GM18511 (cell line): ENCODE results near the gene CFAP92.

ENCODE experiments used
- ATAC-seq: cut with Tn5 transposase; IDR thresholded peaks from one replicate; pipeline ENCODE4 v1.9.1; 2021; ENCODE audit warnings: mild to moderate bottlenecking, moderate library complexity; ENCODE audit not compliant: unreplicated experiment

Gene CFAP92

DNA sequence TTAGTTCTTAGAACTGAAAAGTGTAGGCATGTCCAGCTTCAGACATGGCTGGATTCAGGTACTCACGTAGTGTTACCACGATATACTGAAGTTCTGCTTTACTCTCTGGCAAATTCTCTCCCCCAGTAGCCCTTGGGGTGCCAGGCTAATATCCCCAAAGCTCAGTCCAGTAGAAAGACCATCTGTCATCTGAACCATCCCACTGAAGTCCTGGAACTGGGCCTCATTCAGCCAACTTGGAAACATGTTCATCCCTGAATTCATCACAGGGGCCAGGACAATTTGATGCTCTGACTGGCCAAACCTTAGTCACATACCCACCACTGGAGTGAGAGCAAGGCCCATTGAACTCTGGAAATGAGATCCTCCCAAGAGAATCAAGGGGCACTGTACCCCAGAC, 15.4 kb upstream of the CFAP92 start:
- no peak for ATAC-seq

DNA sequence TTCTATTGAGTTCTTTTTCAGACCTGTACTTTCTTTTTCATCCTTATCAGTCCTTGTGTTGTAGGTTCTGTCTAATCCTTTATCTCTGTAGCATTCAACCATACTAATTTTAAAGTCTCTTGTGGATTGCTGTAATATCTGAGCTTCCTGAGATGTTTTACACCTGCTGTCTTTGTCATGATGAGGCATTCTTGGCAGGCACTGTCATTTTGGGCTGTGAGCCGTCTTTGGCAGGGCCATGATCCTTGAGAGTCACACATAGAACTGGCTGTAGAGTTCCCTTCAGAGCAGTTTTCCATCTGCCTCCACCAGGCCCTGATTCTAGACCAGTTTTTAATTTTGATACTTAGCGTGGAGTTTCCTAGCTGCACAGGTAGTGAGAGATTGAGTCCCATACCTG, 13.9 kb upstream of the CFAP92 start:
- ATAC-seq, result no peak

DNA sequence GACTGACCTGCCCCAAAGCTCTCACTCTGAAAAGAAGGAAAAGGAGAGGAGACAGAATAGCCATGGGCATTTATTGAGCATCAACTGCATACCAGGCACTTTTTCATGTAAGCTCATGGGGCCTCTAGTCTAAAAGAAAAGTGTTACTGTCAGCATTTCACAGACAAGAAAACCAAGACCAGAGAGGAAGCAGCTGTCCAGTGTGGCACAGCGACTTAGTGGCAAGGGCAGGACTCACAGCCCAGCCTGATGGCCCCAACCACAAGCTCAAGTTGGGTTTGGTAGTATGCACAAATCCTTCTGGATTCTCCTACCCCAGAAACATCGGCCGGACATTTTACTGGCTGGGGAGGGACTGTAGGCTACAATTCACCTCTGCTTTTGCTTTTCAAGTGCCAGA, 13.0 kb upstream of the CFAP92 start:
- ATAC-seq, result no peak

DNA sequence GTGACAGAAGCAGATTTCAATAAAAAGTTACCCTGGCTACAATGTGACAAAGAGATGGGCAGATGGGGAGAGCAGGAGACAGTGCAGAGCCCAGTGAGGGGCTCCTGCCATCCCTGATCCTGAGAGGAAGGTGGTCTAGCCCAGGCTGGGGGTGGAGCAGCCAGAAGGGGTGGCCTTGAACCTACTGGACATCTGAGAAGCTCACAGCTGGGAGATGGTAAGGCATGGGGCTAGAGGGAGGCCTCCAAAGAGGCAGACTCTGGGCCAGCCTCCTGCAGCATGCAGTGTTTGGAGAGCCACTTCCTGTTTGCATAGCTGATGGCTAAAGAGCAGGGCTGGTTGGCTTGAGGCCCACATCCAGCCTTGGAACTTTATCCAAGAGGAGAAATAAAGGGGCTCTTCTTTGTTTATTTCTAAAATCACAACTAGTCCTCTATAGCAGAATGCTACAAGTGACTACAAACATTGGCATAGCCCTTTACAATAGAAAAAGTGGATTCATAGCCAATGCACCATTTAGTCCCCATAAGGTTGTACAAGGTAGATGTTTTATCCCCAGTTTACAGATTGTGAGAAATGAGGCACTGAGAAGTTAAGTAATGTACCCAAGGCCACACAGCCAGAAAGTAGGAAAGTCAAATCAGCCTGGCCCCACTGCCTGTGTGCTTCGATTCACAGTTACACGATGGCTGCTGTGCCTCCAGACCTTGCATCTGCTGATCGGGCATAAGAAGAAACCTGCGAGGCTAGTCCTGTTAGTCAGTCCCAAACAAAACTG, 11.8 kb upstream of the CFAP92 start:
- ATAC-seq, result no peak

DNA sequence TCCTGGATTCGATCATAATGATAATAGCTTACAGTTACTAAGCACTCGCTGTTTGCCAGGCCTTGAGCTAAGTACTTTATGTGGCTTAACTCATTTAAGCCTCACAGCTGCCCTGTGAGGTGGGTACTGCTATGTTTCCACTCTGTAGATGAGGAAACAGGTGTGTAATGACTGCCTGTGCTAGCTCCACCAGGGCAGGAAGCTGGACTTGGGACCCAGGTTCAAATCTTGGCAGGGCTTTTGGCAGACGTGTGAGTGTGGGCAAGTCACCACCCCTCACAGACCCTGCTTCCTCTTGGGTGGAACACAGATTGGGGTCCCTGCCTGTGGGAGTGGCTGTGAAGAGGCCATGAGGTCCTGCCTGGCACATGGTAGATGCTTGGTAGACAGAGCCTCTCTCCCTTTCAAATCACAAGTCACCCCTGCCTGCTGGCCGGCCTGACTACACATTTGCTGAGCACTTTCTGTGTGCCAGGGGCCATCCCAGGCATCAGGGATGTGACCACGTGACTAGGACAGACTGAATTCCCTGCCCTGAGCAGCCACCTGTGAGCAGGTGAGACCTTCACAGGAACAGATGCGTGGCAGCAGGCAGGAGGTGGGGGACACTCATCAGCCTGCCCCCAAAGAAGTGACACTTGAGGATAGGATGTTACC, 10.9 kb upstream of the CFAP92 start:
- no peak for ATAC-seq

DNA sequence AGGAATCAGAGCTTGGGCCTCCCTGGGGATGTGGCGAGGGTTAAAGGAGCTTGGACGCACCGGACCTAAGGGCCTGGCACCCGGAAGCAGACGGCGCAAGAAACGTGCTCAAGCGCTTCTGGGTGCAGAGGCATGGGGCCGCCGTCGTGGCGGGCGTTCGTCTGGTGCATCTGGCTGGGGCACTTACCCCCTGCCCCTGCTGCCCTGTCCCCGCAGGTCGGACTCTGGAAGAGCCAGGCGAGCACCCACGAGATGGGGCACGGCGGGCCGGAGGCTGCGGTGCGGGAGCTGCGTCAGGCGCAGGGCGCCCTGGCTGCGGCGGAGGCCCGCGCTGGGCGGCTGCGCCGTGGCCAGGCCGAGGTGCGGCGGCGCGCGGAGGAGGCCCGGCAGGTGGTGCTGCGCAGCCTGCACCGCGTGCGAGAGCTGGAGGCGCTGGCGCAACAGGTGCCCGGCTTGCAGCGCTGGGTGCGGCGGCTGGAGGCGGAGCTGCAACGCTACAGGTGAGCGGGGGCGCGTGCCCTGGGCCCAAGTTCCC, 9.8 kb upstream of the CFAP92 start:
- no peak for ATAC-seq

DNA sequence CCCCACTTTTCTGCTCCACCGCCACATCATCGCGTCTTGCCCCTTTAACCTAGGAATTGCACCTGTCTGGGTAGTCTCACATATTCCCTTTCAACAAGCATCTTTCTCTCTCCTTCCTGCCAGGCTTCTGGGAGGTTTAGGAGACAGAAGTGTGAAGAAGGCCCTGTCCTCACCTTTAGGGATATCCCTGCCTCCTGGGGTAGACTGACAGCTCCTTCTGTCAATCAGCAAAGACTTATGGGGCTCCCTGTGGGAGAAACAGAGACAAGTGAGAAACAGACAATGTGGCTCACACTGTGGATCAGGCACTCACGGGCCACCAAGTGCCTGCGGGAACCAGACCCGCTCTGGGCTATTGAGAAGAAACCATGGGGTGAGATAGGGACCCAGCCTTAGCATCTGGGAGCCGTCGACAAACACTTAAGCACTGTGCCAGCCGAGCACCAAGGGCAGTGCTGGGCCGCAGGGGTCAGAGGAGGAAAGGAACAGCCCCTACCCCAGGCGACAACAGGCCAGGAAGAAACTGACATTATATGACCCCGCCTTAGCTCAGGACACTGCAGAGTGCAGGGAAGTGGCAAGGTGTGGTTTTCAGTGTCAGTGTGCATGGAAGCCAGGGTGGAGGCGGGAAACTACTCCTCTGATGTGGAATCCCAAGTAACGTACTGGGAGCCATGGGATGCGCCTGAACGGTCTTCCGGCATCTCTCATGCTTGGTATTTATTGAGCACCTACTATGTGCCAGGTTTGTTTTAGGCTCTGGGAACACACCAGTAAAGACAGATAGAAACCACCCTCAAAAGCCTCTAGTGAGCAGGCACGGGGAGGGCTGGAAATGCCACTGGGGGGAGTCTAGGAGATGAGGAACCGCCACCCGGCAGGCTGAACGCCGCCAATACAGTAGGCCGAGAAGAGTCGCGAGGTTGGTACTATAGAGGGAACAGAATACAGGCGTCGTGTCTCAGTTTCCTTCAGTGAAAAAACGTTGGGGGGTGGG, 9.0 kb upstream of the CFAP92 start:
- no peak for ATAC-seq

DNA sequence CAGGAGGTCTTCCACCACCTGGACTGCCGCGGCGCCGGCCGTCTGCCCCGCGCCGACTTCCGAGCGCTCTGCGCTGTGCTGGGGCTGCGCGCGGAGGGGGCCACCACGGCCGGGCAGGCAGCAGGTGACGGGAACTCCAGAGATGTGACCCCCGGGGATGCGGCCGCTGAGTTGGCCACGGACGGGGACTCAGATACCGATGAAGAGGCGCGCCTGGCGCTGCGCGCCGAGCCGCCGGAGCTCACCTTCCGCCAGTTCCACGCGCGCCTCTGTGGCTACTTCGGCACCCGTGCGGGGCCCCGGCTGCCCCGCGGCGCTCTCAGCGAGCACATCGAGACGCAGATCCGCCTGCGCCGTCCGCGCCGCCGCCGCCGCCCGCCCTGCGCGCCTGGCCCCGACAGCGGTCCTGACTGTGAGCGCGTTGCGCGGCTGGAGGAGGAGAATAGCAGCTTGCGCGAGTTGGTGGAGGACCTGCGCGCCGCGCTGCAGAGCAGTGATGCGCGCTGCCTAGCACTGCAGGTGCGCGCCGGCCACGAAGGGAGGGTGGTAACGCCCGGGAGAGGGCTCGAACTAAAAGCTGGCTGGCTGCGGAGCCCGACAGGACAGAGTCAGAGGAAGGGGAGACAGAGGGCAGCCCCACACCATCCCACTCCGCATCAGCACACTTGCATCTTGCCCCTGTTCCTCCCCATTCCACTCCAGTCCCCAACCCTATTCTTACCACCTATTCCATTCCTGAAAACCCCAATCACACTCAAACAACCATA, 8.1 kb upstream of the CFAP92 start:
- no peak for ATAC-seq

DNA sequence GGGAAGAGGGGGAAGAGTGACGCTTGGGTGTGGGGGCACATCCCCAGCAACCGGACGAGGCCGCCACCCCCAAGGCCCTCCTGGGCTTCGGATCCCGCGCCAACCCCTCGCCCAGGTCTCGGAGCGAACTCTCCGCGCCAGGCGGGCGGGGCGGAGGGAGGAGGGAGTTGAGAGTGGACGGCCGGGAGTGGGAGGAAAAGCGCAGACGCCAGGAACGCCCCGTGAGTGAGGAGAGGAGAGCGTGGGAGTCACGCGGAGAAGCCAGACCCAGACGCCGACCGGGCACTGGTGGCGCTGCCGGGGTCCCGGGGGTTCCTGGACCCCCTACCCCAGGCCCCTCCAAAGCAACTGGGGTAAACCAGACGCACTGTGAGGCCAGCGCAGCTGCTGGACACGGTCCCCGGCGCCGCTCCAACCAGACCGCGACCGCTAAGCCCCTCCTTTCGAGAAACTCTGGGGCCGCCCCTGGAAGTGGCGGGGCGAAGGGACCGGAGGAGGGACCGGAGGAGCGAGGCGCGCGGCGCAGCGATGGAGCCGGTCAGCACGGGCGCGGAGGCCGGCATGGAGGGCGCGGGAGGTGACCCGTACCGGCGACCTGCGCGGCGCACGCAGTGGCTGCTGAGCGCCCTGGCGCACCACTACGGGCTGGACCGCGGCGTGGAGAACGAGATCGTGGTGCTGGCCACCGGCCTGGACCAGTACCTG, 7.4 kb upstream of the CFAP92 start, which contains the start of gene EFCC1:
TSS of gene EFCC1 (plus strand) at position 204 of the 705 bp plus-strand sequence. CDS start at position 529, 325 bp downstream.
- no peak for ATAC-seq

DNA sequence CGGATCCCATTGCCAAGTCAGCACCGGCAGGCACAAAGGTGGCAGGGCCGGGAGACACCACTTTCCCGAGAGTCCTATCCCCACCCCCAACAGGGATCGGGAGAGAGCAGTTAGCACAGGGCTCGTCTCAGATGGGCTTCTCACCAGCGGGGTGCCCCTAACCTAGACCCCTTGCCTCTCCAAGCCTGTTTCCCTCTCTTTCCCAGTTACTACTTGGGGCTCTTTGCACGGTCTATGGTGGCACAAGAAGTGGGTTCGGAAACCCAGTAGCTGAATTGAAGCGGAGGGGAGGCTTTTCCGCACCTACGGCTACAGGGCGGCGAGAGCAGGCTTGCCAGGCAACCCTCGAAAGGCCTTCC, 6.8 kb upstream of the CFAP92 start:
- ATAC-seq, result no peak

DNA sequence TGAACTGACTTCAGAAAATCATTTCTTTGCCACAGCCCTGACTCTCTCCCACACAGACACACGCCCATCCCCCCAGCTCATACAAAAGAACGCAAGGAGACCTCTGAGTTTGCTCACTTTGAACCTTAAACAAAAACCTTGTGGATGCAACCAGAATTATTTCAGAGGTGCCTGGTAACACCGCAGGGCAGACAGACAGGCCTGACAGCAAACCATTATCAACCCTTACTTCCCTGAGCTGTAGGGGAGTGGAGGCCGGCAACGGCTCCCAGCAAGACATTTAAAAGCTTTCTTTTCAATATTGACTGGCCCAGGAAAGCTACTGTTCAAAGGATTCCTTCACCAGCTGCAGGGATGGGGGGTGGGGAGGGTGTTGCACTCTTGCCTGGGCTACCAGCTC, 5.2 kb upstream of the CFAP92 start:
- no peak for ATAC-seq

DNA sequence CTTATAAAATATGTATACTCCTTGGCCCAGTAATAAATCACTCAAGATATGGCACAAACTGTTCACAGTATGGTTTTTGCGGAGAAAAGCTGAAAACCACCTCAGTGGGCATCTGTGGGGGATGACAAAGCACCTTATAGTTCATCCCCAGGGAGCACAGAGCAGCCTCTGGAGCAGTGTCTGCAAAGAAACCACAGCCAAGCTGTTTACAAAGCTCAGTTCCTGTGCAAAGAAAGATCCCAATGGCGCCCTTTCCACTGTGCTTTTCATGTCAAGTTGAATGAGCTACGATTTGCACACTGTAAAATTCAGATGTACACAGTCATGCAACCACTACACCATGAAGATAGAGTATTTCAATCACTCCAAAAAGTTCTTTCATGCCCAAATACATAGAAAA, 4.7 kb upstream of the CFAP92 start:
- no peak for ATAC-seq

DNA sequence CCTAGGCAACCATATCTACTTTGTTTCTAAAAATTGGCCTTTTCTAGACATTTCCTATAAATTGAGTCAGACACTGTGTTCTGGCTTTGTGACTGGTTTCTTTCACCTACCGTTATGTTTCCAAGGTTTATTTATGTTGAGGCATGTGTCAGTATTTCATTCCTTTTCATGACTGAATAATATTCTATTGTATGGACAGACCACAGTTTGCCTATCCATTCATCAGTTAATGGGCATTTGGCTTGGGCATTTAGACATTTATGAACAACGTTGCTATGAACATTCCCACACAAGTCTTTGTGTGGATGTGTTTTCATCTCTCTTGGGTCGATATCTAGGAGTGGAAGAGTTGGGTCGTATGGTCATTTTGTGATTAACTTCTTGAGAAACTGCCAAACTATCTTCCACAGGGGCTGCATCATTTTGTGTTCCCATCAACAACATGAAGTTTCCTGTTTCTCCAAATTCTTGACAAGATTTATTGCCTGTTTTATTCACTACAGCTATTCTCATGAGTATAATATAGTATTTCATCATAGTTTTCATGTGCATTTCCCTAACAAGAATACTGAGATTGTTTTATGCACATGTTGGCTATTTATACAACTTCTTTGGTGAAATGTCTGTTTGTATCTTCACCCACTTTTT, 3.7 kb upstream of the CFAP92 start:
- ATAC-seq, result no peak

DNA sequence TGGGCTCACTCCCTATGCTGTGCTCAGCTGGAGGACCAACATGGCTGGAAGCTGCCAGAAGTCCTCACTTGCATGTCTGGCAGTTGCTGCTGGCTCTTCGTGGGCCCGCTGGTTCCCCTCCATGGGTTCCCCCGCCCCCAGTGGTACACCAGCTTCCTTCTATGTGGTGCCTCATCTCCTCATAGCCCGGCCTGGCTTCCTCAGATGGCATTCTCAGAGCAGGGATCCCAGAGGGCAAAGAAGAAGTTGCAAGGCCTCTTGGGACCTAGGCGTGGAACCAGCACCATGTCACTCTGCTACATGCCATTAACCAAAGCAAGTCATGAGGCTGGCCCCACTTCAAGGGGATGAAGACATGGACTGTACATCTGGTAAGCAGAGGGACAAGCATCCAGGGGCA, 2.9 kb upstream of the CFAP92 start:
- ATAC-seq, result no peak

DNA sequence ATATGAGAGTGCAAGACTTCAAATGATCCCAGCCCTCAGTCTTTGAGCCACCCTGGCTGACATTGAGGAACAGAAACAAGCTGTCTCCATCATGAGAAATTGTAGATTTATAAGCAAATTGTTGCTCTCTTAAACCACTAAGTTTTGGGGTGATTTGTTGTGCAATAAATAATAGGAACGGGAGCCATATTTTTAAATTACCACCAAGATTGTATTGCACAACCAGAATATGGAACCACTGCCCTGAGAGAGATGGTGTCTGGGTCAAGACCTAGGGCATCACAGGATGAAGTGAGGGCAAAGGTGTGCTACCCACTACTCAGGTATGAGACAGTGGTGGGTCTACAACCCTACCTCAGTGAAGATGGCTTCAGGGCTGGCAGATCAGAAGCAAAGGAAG, 2.3 kb upstream of the CFAP92 start:
- ATAC-seq, result no peak

DNA sequence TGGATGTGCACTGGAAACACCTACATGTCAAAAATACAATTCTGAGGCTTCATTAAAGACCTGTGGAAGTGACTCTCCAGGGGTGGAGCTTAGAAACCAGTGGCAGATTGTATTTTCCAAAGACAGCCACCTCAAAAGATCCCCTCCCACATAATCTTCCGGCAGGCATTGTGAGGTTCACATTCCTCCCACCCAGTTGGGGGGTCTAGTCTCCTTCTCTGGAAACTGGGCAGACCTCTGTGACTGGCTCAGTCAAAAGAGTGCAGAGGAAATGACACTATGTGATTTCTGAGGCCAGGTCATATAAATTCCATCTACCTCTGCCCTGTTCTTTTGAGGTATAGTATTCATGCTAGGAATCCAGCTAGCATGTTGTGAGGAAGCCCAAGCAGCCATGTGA, 1.9 kb upstream of the CFAP92 start:
- no peak for ATAC-seq

DNA sequence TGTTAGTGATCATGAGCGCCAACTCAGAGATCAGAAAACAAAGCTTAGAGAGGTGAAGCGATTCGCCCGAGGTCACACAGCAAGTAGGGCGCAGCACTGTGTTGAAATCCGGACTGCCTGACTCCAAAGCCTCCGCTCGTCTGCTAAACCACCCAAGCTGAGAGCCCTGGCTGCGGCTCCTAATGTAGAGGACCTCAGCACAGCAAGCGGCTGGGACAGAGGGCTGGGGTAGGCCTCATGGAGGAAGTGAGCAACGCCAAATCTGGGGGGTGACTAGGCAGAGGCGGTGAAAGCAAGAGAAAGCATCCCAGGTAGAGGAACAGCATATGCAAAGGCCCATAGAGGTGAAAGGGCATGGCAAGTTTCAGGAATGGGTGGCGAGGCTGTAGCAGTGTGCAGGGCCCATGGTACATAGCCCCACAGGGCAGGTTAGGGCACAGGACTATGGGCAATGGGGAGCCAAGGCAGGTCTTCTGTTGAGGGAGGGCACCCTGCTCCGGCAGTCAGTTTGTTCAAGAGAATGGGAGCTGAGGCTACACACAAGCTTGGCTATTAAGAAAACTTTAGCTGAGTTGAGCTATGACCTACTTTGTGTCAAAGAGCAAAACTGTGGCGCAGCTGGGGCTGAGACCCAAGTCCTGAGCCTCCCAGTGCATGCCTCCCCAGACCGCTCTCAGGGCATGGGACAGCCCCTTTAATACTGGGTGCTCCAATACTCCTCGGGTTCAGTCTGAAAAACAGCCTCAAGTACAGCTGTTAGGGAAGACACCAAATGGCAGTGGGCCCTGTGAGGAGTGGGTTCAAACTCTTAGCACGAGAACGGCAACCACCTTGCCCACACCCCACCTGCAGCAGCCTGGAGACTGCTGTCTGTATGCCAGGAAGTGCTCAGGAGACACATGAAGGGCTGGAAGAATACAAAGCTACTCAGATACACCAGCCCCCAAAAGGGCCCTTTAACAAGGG, 988 bp upstream of the CFAP92 start:
- ATAC-seq, result no peak

DNA sequence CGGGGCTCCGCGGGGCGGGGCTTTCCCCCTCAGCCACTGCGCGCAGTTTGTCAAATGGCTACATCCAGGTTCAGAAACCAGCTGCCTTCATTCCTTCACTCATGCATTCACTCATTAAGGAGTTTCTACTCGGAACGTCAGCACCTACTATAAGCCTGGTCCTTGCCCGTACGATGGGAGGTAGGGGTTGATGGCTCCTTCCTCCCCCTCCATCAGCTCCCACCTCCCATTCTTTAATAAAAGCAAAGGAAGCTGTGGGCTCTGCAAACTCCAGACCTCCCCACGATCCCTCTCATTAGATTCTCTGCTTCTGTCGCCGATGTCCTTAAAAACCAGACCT, 267 bp upstream of the CFAP92 start:
- ATAC-seq, result no peak
